ENCODE measurements around the gene GALNT18.

The GALNT18 gene

DNA sequence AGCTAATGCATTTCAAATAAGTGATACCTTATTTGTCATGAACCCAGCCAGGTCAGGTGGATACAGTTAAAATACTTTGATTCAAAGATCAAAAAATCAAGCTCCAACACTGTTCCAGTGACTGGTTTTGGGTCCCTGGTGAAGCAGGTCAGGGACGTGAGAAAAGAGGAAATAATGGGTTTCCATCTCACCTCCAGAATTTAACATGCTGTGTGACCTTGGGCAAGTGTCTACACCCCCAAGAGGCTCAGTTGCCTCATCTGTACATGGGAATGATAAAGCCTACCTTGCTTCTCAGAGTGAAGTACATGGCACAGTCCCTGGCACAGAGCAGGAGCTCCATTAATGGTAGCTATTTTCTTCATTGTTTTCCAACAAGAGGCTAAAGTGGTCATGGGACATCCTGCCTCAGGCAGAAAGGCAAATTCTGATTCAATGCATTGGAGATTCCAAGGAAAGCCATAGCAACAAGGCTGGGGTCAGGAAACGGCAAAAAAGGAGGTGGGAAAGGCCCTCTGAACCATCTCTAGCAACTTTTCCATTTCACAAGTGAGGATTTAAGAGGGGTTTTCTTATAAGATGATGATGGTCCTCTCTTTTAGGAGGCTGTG, 377.2 kb downstream of the GALNT18 start:
- no peak for TF ChIP-seq ZNF70 (CRISPR knock-in tag; IDR thresholded peaks at IDR 0.05)
- no peak for TF ChIP-seq ZC3H10 (CRISPR knock-in tag; IDR thresholded peaks at IDR 0.05)
- no peak for TF ChIP-seq TOX (CRISPR knock-in tag; IDR thresholded peaks at IDR 0.05; ENCODE audit: borderline replicate concordance)
- TF ChIP-seq ARNTL (CRISPR knock-in tag; IDR thresholded peaks at IDR 0.05; ENCODE audit: borderline replicate concordance, low read depth), result no peak
- no peak for TF ChIP-seq ZFP3 (CRISPR knock-in tag; IDR thresholded peaks at IDR 0.05)
- TF ChIP-seq CSRNP3 (CRISPR knock-in tag; IDR thresholded peaks at IDR 0.05), result no peak
- no peak for TF ChIP-seq TSHZ2 (CRISPR knock-in tag; IDR thresholded peaks at IDR 0.05)
- ATAC-seq, result no peak

GRCh38 chr11:11243590-11244469, 378.0 kb downstream of the GALNT18 start:
- TF ChIP-seq TSHZ2 (CRISPR knock-in tag; IDR thresholded peaks at IDR 0.05) (no peak), BACH2 (CRISPR knock-in tag; IDR thresholded peaks at IDR 0.05; ENCODE audit: borderline replicate concordance) (no peak), ZFP3 (CRISPR knock-in tag; IDR thresholded peaks at IDR 0.05) (no peak), PPARA (CRISPR knock-in tag; IDR thresholded peaks at IDR 0.05; ENCODE audit: borderline replicate concordance) (no peak), ZNF8 (CRISPR knock-in tag; IDR thresholded peaks at IDR 0.05) (no peak), ZFP30 (CRISPR knock-in tag; IDR thresholded peaks at IDR 0.05) (no peak), CREB5 (CRISPR knock-in tag; IDR thresholded peaks at IDR 0.05; ENCODE audit: low read depth) (no peak), RARB (CRISPR knock-in tag; IDR thresholded peaks at IDR 0.05) (no peak), TOX (CRISPR knock-in tag; IDR thresholded peaks at IDR 0.05; ENCODE audit: borderline replicate concordance) (no peak), ZNF70 (CRISPR knock-in tag; IDR thresholded peaks at IDR 0.05) (no peak), TCF4 (CRISPR knock-in tag; IDR thresholded peaks at IDR 0.05; ENCODE audit: borderline replicate concordance) (no peak), SNAI2 (CRISPR knock-in tag; IDR thresholded peaks at IDR 0.05) (no peak)
- TF ChIP-seq, protein P1, sequence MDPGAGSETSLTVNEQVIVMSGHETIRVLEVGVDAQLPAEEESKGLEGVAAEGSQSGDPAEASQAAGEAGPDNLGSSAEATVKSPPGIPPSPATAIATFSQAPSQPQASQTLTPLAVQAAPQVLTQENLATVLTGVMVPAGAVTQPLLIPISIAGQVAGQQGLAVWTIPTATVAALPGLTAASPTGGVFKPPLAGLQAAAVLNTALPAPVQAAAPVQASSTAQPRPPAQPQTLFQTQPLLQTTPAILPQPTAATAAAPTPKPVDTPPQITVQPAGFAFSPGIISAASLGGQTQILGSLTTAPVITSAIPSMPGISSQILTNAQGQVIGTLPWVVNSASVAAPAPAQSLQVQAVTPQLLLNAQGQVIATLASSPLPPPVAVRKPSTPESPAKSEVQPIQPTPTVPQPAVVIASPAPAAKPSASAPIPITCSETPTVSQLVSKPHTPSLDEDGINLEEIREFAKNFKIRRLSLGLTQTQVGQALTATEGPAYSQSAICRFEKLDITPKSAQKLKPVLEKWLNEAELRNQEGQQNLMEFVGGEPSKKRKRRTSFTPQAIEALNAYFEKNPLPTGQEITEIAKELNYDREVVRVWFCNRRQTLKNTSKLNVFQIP (CRISPR knock-in tag; IDR thresholded peaks at IDR 0.05; ENCODE audit: borderline replicate concordance, low read depth), result no peak
- ATAC-seq, result no peak

- ATAC-seq, result no peak
- TF ChIP-seq ZNF8 (CRISPR knock-in tag; IDR thresholded peaks at IDR 0.05), result no peak
- TF ChIP-seq ZC3H10 (CRISPR knock-in tag; IDR thresholded peaks at IDR 0.05), result no peak
- TF ChIP-seq ISL1 (CRISPR knock-in tag; IDR thresholded peaks at IDR 0.05), result no peak
- TF ChIP-seq PPARA (CRISPR knock-in tag; IDR thresholded peaks at IDR 0.05; ENCODE audit: borderline replicate concordance), result no peak
- no peak for TF ChIP-seq GLIS3 (CRISPR knock-in tag; IDR thresholded peaks at IDR 0.05)
- TF ChIP-seq ZFP3 (CRISPR knock-in tag; IDR thresholded peaks at IDR 0.05), result no peak
- TF ChIP-seq ZNF565 (CRISPR knock-in tag; conservative IDR thresholded peaks at IDR 0.05; ENCODE audit: low read depth), result no peak
- TF ChIP-seq OSR1 (CRISPR knock-in tag; IDR thresholded peaks at IDR 0.05), result no peak
- no peak for TF ChIP-seq ARNTL (CRISPR knock-in tag; IDR thresholded peaks at IDR 0.05; ENCODE audit: borderline replicate concordance, low read depth)
- TF ChIP-seq RARB (CRISPR knock-in tag; IDR thresholded peaks at IDR 0.05), result no peak
- no peak for TF ChIP-seq ZFP30 (CRISPR knock-in tag; IDR thresholded peaks at IDR 0.05)
- TF ChIP-seq CSRNP3 (CRISPR knock-in tag; IDR thresholded peaks at IDR 0.05), result no peak
- TF ChIP-seq BACH2 (CRISPR knock-in tag; IDR thresholded peaks at IDR 0.05; ENCODE audit: borderline replicate concordance), result no peak
- no peak for TF ChIP-seq CREB5 (CRISPR knock-in tag; IDR thresholded peaks at IDR 0.05; ENCODE audit: low read depth)
- no peak for TF ChIP-seq TOX (CRISPR knock-in tag; IDR thresholded peaks at IDR 0.05; ENCODE audit: borderline replicate concordance)
- no peak for TF ChIP-seq SNAI2 (CRISPR knock-in tag; IDR thresholded peaks at IDR 0.05)
Measured at GRCh38 chr11:11243209-11243589, 378.6 kb downstream of the GALNT18 start.

All from SK-N-SH treated with all-trans-retinoic acid at 6 μM for 48 hours (cell line).